Measurements from ENCODE around the gene TRIM63.

The TRIM63 gene

GRCh38 chr1:26084844-26085243, 17.4 kb upstream of the TRIM63 start:
- DNase-seq (ENCODE audit: low spot score) = no peak

GRCh38 chr1:26084091-26084561, 16.7 kb upstream of the TRIM63 start:
- no peak for DNase-seq (ENCODE audit: low spot score)

DNA sequence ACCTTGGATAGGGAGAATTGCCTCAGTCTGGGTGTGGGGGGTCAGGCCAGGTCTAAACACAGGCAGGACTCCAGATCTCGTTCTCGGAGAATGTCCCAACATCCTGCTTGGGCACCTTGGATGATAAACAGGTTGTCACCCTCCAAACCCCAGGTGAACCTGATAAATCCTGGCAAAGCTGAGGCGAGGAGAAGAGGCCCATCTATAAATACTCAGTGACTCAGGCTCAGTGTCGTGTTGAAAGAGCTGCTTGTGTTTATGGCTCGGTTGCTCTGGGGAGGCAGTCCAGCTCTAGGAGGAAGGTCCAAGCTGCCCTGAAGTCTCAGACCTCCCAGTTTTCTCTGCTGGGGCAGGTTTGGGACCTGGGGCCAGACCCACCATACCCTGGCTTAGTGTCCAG, 15.8 kb upstream of the TRIM63 start:
- DNase-seq (ENCODE audit: low spot score) = no peak

DNA sequence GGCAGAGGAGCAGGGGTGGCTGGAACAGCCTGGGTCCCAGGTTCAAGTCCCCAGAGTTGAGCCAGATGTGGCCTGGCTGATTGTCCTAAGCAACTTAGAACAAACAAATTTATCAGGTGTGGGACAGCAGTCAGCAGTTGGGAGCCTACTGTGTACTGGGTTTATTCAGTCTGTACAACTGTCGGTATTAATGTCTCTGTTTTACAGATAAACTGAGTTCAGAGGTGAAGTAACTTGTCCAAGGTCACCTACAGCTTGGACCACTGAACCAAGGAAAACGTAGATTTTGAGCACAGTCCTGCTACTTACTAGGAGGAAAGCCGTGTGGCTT, 14.6 kb upstream of the TRIM63 start:
- no peak for DNase-seq (ENCODE audit: low spot score)

GRCh38 chr1:26081267-26082019, 14.0 kb upstream of the TRIM63 start:
- DNase-seq (ENCODE audit: low spot score) = no peak

GRCh38 chr1:26079960-26080814, 12.8 kb upstream of the TRIM63 start:
- DNase-seq (ENCODE audit: low spot score) = no peak

DNA sequence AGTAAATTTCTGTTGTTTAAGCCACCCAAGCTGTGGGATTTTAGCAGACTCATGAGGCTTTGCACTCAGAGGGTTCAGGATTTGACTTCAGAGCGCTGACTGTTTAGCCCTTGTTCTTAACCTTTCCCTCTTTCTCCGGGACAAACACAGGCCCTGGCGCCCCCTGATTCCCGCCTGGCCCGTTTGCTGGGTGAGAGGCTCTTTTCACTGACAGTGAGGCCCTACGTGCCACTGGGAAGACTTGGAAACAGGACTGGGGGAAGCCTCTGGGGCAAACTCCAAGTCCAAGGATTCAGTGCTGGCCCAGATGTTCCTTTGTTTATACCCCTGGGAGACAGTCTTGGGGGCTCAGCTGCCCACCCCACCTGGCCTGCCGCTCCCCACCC, 11.7 kb upstream of the TRIM63 start:
- DNase-seq (ENCODE audit: low spot score) = no peak

DNA sequence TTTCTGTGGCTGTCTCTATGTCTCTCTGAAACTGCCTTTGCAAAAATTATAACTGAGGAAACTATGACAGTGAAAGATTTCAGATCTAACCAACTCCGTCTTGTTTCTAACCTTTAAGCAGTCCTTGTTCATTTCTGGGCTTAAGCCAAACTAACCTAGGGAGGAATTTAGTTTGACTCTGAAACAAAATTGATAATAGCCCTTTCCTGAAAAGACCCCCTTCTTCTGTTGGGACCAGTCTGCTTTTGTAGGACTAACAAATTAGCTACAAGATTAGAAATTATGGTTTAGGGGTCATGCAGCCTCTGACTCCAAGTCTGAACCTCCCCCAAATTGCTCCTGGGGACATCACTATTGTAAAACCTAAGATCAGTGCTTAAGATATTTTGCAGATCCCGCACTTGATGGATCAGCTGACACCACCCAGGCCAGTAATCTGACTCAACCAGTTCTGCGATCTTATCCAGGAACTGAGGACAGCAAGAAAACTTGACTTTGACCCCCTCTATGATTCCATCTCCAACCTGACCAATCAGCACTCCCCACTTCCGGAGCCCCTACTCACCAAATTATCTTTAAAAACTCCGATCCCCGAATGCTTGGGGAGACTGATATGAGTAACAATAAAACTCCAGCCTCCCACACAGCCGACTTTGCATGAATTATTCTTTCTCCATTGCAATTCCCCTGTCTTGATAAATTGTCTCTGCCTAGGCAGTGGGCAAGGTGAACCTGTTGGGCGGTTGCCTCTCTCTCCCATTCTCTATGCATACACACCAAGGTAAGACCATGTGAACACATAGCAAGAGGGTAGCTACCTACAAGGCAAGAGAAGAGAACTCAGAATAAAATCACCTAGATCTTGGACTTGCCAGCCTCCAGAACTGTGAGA, 11.1 kb upstream of the TRIM63 start:
- no peak for DNase-seq (ENCODE audit: low spot score)

DNA sequence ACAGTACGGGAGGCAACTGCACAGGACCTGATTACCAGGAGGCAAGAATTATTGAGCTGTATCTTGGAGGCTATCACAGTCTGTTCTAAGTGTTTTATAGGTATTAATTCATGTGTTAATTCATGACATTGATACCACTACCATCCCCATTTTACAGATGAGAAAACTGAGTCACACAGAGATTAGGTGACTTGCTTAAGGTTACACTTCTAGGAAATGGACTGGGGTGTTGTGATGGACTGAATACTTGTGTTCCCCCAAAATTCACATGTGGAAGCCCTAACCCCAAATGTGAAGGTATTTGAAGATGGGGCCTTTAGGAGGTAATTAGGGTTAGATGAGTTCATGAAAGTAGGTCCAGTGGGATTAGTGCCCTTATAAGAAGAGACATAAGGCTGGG, 10.1 kb upstream of the TRIM63 start:
- no peak for DNase-seq (ENCODE audit: low spot score)

DNA sequence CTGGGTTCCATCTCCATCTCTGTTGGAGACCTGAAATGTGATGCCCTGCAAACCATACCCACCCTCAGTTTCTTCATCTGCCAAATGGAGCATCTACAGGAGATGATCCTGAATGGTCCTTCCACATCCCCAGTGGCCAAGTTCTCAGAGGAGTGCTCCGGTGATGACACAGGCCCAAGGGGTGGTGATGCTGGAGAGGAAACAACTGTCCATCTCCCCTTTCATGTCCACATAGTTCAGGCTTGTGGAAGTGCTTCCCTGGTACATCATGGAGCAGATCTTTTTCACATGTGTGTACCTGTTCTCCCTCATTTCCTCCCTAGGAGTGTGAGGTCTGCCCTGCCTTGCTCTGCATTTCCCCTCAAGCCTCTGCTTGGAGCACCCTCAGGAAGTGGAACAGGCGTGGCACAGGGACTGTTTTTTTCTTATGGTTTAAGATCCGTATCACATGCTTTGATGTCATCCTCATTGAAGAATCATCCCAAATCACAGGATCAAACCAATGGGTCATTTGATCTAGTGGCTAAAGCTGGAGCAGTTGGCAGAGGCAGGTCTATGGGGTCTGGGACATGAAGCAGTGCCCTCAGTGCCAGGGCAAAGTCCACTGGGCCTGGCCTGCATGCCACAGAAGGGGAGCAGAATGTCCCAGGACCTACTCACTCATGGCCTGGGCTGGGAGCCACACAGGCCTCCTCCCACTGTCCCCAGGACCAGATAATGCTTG, 8.2 kb upstream of the TRIM63 start:
- no peak for DNase-seq (ENCODE audit: low spot score)

DNA sequence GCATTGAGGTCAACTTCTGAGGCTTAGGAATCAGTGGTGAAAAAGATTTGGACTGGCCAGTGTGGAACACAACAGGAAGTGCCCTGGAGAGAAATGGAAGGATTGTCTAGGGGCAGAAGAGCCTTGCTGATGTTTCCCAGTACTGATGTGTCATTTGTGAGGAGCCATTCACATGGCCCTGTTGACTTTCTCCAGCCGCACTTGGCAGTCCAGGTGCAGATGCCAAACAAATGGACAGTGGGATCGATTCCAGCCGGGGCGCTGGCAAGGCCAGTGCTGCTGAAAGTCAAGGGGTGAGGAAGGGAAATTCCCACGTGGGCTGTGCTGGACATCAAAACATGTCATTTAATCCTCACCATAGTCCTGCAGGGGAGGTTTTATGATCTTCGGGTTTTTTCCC, 4.9 kb upstream of the TRIM63 start:
- DNase-seq (ENCODE audit: low spot score) = no peak

- DNase-seq (ENCODE audit: low spot score) = no peak
Observed at GRCh38 chr1:26070963-26071342, 3.5 kb upstream of the TRIM63 start.

DNA sequence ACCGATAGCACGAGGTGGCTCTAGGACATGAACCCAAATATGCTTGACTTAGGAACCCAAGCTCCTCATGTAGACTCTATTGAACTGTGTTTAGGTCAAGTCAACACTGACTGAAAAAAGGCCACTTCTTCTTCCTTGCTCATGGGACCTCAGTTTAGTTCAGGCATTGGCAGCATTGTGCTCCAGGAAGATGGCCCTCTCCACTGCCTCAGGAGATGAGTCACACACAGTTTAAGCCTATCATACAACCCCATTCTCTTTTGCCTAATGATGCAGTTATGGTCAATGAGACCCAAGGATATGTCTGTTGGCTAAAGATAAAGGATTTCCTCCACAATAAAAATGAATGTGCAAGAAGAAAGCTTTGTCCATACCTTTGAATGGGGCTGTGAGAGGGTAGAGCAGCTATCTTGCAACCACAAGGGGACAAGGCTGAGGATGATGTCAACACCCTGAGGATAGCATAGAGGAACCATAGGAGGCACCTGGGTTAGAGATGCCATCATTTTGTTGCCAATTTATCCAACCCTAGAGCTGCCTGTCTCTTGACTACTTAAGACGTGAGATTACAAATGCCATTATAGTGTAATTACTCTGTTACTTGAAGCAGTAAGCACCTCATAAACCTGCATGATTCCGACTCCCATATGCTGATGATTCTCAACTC, 3.0 kb upstream of the TRIM63 start:
- no peak for DNase-seq (ENCODE audit: low spot score)

GRCh38 chr1:26069941-26070295, 2.5 kb upstream of the TRIM63 start:
- DNase-seq (ENCODE audit: low spot score) = no peak

- no peak for DNase-seq (ENCODE audit: low spot score)
Observed at GRCh38 chr1:26066857-26067256, 573 bp downstream of the TRIM63 start.

GRCh38 chr1:26066160-26066559, 1.3 kb downstream of the TRIM63 start:
- no peak for DNase-seq (ENCODE audit: low spot score)

DNA sequence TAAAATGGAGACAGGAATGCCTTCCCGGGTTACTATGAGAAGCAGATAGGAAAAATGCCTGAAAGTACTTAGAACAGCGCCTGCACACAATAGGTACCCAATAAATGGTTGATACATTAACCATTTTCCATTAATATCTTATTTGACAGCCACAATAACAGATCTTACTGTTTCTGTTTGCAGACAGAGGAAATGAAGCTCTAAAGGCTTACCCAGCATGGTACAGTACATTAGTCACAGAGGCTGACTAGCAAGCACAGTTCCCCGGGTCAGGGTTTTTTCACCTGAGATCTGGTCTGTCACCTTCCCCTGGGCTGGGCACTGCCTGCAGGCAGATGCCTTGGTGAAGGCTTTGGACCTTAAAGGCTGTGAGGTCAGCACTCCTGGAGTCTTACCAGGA, 2.9 kb downstream of the TRIM63 start:
- no peak for DNase-seq (ENCODE audit: low spot score)

DNA sequence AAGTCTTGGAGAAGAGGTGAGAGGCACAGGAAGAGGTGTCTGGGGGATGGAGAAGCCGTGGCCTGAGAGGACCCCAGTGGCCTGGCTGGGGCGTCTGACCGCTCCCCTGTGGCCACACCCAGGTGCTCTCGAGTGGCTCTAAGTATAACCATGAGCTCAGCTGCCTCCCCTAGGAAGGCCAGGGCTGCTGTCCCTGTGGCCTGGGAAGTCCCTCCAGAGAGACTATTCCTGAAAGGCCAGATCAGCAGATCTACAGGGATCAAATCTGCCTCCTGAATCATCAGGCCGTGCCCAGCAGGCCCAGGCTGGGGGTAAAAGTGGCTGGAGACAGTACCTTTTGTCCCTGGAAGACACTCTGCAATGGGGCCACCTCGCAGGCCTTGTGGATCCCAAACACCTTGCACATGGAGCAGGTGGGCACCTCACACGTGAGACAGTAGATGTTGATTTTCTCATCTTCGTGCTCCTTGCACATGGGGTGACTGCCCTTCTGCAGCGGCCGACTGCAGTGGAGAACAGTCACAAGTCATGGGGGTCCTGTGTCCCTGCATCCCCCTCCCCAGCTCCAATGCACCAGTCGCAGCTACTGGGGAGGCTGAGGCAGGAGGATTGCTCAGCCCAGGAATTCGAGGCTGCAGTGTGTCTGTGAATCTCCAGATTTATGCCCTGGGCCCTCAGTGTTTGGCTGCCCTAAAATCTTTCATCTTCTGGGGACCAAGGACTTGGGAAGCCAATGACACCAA, 6.4 kb downstream of the TRIM63 start:
- DNase-seq (ENCODE audit: low spot score) = no peak

DNA sequence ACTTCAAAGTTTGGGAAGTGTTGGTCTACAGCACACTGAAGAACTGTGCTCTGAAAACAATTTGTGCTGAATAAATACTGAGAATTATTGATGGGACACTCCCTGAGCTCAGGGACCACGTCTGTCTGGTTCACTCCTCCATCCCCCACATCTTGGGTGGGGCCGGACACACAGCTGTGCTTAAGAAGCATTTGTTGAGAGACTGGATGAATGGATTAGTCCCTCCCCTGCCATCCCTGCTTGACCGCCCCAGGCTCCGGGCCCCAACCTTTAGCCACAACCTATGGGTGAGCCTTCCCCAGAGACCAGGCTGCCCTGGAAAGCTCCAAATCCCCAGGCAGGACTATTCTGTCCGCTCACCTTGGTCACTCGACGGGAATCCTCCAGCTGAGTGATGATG, 7.5 kb downstream of the TRIM63 start:
- no peak for DNase-seq (ENCODE audit: low spot score)

DNA sequence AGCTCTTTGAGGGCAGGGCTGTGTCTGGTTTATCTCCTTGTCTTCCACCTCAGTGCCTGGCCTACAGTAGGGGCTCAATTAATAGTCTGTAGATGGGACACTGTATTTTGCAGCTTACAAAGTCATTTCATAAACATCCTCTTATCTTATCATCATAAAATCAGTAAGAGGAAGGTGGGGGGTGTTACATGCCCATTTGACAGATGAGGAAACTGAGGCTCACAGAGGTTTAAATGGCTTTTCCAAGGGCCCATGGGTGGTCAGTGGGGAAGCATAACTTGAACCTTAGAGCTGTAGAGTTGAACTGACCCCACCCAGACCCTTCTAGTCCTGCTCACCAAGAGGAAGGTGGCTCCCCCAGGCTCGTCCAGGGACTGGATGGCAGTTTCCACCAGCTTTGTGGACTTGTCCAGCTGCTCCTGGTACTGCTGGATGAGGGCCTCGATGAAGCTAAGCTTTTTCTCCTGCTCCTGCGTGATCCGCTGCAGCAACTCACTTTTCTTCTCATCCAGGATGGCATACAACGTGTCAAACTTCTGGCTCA, 9.3 kb downstream of the TRIM63 start:
- no peak for DNase-seq (ENCODE audit: low spot score)

Data from D341Med (cell line).